WI38 (cell line): ENCODE measurements around the gene B3GNT3.
A peak's percentile ranks its signal among the peaks of the same experiment; 100 is the strongest.

Experiments
- H3K4me3 ChIP-seq: 2 replicates; pipeline ENCODE4 v1.5.1; 2011; ENCODE audit warnings: low read depth, mild to moderate bottlenecking, control low read depth, low read length
- CTCF ChIP-seq: IDR thresholded peaks from 2 replicates; pipeline ENCODE4 v1.5.1; 2012; ENCODE audit warnings: low read depth, mild to moderate bottlenecking, control low read depth, low read length

Gene B3GNT3

GRCh38 chr19:17860993-17861360 lies 66.0 kb downstream of the B3GNT3 start:
- no peak for TF ChIP-seq CTCF
- H3K4me3 ChIP-seq, result peak overlapping the region; percentile 100

DNA sequence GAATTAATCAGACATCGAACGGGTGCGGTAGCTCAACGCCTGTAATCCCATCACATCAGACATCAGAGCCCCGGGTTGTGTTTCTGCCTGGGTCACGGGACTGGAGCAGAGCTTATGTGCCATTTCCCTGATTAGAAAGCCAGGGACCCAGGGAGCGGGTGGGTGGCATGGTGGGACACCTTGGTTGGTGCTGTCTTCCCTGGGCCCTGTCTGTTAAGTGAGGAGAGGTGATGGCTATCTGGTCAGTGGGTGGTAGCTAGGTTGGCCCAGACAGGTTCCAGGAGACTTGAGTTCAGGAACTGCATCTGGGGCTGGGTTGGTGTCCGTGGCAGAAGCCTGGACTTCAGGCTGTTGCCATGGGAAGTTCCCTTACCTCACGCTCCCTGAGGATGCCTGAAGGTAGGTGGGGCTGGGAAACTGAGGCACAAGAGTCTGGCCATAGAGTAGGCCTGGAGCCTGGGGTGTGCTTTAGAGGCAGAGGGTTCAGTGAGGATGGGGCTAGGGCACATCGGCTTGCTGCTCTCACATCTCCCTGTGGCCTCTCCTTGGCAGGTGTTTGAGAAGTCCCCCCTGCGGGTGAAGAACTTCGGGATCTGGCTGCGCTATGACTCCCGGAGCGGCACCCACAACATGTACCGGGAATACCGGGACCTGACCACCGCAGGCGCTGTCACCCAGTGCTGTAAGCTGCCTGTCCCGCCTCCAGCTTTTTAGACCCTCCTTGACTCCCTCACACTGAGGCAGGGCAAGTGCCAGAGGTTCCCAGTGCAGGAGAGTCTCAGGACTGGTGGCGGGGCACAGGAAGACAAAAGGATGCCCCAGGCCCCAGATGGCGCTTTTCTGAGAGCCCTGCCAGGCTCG lies 66.8 kb downstream of the B3GNT3 start:
- H3K4me3 ChIP-seq, result peak overlapping the region; percentile 100
- no peak for TF ChIP-seq CTCF

GRCh38 chr19:17862711-17863519 lies 68.0 kb downstream of the B3GNT3 start:
- TF ChIP-seq CTCF, result no peak
- H3K4me3 ChIP-seq, result no peak overlapping the region
